Suprapubic skin (tissue), 4 donors: Measurements from ENCODE around the gene SPEG. TPM values are rescaled to one million over a fixed set of nuclear protein-coding genes. Genes with fewer than 3 reads are reported as not detected.

Experiments
- DNase-seq, 2 donors: peaks; one replicate each; pipeline ENCODE4 v3.0.0-alpha.2; 2019; ENCODE audit warnings: low spot score in 2 of 2
- H3K27ac ChIP-seq: fragments of 200-600 bp; sonication (generic); one replicate; pipeline ENCODE4 v1.5.1; 2019
- H3K27me3 ChIP-seq: fragments of 200-600 bp; sonication (generic); one replicate; pipeline ENCODE4 v1.5.1; 2019
- H3K36me3 ChIP-seq: fragments of 200-600 bp; sonication (generic); one replicate; pipeline ENCODE4 v1.5.1; 2019
- H3K4me1 ChIP-seq: fragments of 200-600 bp; sonication (generic); one replicate; pipeline ENCODE4 v1.5.1; 2019
- H3K4me3 ChIP-seq: fragments of 200-600 bp; sonication (generic); one replicate; pipeline ENCODE4 v1.5.1; 2019; ENCODE audit warnings: mild to moderate bottlenecking
- H3K9me3 ChIP-seq: fragments of 200-600 bp; sonication (generic); one replicate; pipeline ENCODE4 v1.5.1; 2019
- EP300 ChIP-seq: sonication (generic); formaldehyde crosslinking; IDR thresholded peaks from one replicate; pipeline ENCODE4 v1.6.1; 2017; ENCODE audit warnings: antibody characterized with exemption
- POLR2A ChIP-seq, 2 donors: fragments of 450-650 bp; IDR thresholded peaks; one replicate each; pipeline ENCODE4 v1.6.1; 2017; ENCODE audit warnings: antibody characterized with exemption in 2 of 2, mild to moderate bottlenecking in 2 of 2, moderate library complexity in 2 of 2
- POLR2AphosphoS5 ChIP-seq, 3 donors: sonication (generic); formaldehyde crosslinking; IDR thresholded peaks; one replicate each; pipeline ENCODE4 v1.6.1; 2017; ENCODE audit warnings: antibody characterized with exemption in 3 of 3
- WGBS: methylation state at CpG from one replicate; pipeline ENCODE4 v1.1.5; 2018; 5-methylcytosine and 5-hydroxymethylcytosine counted together
- total RNA-seq, 4 donors: library from RNA; depleted of rRNA; stranded (reverse); fragments of >200 nt; gene quantifications; one replicate each; pipeline ENCODE4 v1.1.0, GENCODE V29; 2016
- TF ChIP-seq, protein P1 (sequence below), 2 donors: fragments of 200-600 bp in 1 of 2; fragments of 450-650 bp in 1 of 2; sonication (generic) in 1 of 2; IDR thresholded peaks; one replicate each; pipeline ENCODE4 v1.5.1; 2016 to 2019; ENCODE audit warnings: antibody characterized with exemption in 2 of 2, mild to moderate bottlenecking in 1 of 2, moderate library complexity in 1 of 2

The SPEG gene
- total RNA-seq, 4 donors from 2014 or later, result 6.5 to 17.2 (median 6.7) TPM

DNA sequence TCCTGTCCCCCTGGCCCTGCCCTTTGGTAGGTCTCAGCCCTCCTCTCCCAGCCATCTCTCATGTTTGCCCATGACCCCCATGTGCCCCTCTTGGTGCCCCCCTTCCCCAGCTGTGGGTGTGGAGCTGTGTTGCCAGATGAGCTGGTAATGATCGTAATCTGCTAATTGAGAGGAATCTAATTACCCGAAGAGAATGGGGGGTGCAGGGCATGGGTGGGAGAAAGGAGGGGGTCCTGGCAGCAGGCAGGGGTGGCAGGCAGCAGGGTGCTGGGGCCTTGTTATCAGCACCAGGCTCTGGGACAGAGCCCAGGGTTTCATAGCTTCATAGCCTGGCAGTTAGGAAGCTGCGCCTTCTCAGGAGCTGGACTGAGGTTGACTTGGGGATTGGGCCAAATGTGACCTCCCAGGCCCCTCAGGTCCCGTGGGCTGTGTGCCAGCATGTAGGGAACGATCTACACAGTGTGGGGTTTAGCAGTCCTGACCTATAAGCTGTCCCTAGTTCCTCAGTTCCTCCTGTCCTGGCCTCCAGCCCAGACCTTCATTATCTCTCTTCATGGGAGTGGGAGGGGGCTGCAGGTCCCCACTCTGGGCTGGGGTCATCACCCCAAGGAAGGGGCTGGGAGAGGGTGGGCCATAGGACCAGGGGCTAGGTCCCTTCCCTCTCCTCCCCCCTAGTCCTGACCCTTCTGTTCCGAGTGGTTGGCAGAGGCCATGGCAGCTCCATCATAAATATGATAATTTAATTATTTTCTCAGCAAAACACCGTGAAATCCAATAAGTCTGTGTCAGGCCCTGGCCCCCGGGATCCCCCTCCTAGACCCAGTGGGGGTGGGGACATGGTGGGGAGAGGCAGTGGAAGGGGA is 73.2 kb downstream of the SPEG start:
- H3K4me3 ChIP-seq, result no peak overlapping the region
- no peaks in the 10 kb centered on the region for H3K9me3 ChIP-seq
- H3K27me3 ChIP-seq, result peaks cover 41% of the 10 kb centered on the region
- no peak overlapping the region for H3K27ac ChIP-seq
- TF ChIP-seq, protein P1, sequence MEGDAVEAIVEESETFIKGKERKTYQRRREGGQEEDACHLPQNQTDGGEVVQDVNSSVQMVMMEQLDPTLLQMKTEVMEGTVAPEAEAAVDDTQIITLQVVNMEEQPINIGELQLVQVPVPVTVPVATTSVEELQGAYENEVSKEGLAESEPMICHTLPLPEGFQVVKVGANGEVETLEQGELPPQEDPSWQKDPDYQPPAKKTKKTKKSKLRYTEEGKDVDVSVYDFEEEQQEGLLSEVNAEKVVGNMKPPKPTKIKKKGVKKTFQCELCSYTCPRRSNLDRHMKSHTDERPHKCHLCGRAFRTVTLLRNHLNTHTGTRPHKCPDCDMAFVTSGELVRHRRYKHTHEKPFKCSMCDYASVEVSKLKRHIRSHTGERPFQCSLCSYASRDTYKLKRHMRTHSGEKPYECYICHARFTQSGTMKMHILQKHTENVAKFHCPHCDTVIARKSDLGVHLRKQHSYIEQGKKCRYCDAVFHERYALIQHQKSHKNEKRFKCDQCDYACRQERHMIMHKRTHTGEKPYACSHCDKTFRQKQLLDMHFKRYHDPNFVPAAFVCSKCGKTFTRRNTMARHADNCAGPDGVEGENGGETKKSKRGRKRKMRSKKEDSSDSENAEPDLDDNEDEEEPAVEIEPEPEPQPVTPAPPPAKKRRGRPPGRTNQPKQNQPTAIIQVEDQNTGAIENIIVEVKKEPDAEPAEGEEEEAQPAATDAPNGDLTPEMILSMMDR (IDR thresholded peaks at IDR 0.05), result no peak
- TF ChIP-seq POLR2AphosphoS5 (IDR thresholded peaks at IDR 0.05) (no peak), POLR2A (IDR thresholded peaks at IDR 0.05) (no peak), EP300 (no peak)
- H3K36me3 ChIP-seq, result peaks cover 43% of the 10 kb centered on the region
- 48% methylated on average over 5 of the region's 8 CpGs for WGBS
- DNase-seq, result no peak
- peaks cover 22% of the 10 kb centered on the region for H3K4me1 ChIP-seq

DNA sequence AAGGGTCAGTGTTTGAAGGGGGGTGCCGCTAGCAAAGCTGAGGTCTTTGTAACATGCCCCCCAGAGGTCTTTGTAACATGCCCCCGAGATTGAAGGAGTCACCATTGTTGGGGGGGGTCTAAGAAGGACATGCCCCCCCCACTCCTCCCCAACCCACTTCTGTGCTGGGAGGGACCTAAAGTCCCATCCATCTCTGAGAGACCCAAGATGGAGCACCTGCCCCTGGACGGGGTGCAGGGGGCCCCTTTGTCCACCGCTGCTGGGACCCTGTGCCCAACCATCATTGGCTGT is 73.7 kb downstream of the SPEG start:
- no peak for DNase-seq
- Histone ChIP-seq H3K36me3 (peaks cover 42% of the 10 kb centered on the region), H3K27me3 (peaks cover 47% of the 10 kb centered on the region), H3K27ac (no peak overlapping the region), H3K9me3 (no peaks in the 10 kb centered on the region), H3K4me3 (no peak overlapping the region), H3K4me1 (peaks cover 22% of the 10 kb centered on the region)
- TF ChIP-seq POLR2A (IDR thresholded peaks at IDR 0.05) (no peak), POLR2AphosphoS5 (IDR thresholded peaks at IDR 0.05) (no peak)
- WGBS, result 69% methylated on average over 4 of the region's 4 CpGs

DNA sequence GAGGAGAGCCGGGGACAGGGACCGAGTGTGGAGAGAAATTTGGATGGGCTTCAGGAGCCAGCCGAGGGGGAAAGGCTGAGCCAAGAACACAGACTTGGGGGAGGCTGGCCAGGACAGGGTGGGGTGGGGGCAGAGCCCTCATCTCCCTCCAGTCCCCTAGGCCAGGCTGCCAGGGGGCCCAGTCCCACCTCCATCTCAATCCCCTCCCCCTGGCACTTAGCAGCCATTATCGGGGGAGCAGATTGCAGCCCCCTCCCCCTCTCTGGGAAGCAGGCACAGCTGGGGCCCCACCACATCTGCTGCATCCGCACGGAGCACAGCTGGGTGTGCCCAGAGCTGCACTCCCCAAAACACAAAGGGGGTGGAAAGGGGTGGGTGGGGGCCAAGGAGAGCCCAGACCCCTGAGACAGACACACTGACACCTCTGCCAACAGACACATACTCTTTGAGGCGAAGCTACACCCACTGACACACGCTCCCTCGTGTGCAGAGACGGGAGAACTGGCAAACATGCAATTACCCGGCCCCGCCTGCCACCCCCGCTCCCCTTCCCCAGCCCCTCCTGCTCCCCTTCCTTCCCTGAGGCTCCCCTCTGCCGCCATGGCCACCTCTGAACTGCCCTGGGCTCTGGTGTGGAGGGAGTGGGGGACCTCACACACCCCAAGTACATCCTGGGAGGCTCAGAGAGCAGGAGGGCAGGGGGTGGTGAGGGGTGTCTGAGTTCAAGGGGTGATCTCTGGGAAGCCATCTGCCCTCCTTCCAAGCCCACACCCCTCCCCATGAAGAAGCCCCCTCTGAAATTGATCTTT is 74.5 kb downstream of the SPEG start:
- peaks cover 55% of the 10 kb centered on the region for H3K27me3 ChIP-seq
- 4% methylated on average over 5 of the region's 14 CpGs for WGBS
- peaks cover 34% of the 10 kb centered on the region for H3K36me3 ChIP-seq
- H3K27ac ChIP-seq, result no peak overlapping the region
- no peaks in the 10 kb centered on the region for H3K9me3 ChIP-seq
- DNase-seq, result no peak
- no peak for TF ChIP-seq POLR2AphosphoS5 (IDR thresholded peaks at IDR 0.05)
- TF ChIP-seq POLR2A (IDR thresholded peaks at IDR 0.05), result no peak
- TF ChIP-seq, protein P1 (IDR thresholded peaks at IDR 0.05), result no peak
- no peak for TF ChIP-seq EP300
- no peak overlapping the region for H3K4me3 ChIP-seq
- peaks cover 28% of the 10 kb centered on the region for H3K4me1 ChIP-seq

DNA sequence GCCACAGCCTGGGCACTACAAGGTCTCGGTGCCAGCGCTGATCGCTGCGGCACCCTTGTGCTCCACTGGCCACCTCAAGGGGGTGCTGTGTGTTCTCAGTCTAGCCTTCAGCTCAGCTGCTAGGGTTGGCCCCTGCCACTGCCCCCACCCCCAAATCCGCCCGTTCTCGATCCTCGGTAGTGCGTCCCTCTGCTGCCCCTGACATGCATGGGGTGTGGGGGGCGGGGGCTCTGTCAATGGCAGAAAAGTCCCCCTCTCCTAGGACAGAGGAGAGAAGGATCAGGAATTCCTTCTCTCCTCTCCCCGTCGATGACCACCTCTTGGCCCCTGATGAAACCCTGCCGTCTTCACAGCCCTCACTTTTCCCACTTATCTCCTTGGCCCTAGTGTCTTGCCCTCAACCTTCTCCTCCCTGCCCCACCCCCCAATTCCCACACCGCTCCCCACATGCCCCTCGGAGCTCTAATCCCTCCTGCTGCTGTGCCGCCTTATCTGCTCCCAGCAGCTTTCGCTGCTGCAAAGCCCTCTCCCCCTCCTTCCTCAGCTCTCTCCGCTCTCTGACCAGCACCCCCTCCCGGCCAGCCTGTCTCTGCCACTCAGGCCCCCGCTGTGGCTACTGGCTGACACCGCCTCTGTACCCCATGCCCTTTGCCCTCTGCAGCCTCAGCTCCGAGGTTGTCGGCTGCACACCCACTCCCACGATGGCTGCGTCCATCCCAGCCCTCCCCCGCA is 75.3 kb downstream of the SPEG start:
- Histone ChIP-seq H3K27ac (no peak overlapping the region), H3K4me3 (peak overlapping the region; percentile 19), H3K4me1 (peaks cover 32% of the 10 kb centered on the region), H3K9me3 (no peaks in the 10 kb centered on the region), H3K27me3 (peaks cover 63% of the 10 kb centered on the region), H3K36me3 (peaks cover 26% of the 10 kb centered on the region)
- DNase-seq, result no peak
- TF ChIP-seq POLR2A (IDR thresholded peaks at IDR 0.05), result no peak
- TF ChIP-seq POLR2AphosphoS5 (IDR thresholded peaks at IDR 0.05), result no peak
- no peak for TF ChIP-seq EP300
- TF ChIP-seq, protein P1 (IDR thresholded peaks at IDR 0.05), result peak in 1 of 2 donors; percentile 72
- WGBS, result 3% methylated on average over 22 of the region's 26 CpGs

DNA sequence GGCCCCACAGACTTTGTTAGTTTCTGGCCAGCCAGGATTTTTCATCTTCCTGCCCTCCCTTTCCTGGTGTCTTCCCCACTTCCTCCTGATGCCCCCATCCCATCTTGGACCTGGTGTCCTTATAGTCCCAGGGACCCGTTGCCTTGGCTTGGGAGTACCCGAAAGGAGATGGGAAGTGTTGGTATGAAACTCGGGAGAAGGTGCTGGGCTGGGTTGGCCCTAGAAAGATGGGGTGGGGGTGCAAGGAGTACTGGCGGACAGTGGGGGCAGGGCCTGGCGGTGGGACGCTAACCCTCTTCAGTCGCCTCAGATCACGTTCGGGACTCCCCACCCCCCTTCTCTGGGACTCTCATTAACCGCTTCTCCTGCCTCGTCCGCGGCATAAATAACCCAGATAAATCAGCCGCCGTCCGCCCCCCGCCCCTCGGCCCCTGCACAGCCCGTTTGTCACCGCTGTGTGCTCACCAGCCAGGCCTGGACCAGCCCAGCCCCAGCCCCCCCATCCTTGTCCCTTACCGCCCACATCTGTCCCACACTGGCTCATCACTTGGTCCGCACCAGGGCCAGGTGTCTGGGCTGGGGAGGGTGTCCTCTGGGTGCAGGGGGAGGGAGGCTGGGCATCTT is 76.0 kb downstream of the SPEG start:
- Histone ChIP-seq H3K4me3 (no peak overlapping the region), H3K27ac (no peak overlapping the region), H3K9me3 (no peaks in the 10 kb centered on the region), H3K4me1 (peaks cover 32% of the 10 kb centered on the region), H3K27me3 (peaks cover 70% of the 10 kb centered on the region), H3K36me3 (peaks cover 20% of the 10 kb centered on the region)
- TF ChIP-seq POLR2AphosphoS5 (IDR thresholded peaks at IDR 0.05) (no peak), EP300 (no peak), POLR2A (IDR thresholded peaks at IDR 0.05) (no peak)
- TF ChIP-seq, protein P1 (IDR thresholded peaks at IDR 0.05), result no peak
- no peak for DNase-seq
- WGBS, result 25% methylated on average over 20 of the region's 22 CpGs
